GM12873 (cell line): Measurements from ENCODE around the gene PLA2G7.

Source experiments
- TF ChIP-seq, protein P1 (sequence below): IDR thresholded peaks from 2 replicates; pipeline ENCODE4 v1.5.1; 2012; ENCODE audit warnings: low read depth, mild to moderate bottlenecking, moderate library complexity, low read length, control low read depth; ENCODE audit not compliant: insufficient read depth; ENCODE audit errors: missing control alignments

PLA2G7 gene

DNA sequence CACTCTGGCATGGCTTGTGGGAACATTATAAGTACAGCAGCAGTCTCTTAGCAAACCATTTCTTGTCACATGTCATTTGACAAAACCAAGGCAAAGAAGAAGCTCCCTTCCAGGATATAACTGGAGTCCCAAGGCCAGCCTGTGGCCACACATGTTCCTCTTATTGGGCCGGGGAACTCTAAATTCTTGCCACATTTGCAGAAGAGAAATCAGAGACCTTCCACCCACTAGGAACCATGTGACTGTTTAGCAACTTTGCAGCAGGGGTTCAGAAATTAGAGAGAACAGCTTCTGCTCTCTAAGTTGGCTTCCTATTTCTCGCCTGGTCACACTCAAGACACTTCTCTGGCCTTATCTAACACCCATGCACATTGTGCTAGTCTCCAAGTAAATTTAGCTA, 37.6 kb upstream of the PLA2G7 start:
- TF ChIP-seq, protein P1, sequence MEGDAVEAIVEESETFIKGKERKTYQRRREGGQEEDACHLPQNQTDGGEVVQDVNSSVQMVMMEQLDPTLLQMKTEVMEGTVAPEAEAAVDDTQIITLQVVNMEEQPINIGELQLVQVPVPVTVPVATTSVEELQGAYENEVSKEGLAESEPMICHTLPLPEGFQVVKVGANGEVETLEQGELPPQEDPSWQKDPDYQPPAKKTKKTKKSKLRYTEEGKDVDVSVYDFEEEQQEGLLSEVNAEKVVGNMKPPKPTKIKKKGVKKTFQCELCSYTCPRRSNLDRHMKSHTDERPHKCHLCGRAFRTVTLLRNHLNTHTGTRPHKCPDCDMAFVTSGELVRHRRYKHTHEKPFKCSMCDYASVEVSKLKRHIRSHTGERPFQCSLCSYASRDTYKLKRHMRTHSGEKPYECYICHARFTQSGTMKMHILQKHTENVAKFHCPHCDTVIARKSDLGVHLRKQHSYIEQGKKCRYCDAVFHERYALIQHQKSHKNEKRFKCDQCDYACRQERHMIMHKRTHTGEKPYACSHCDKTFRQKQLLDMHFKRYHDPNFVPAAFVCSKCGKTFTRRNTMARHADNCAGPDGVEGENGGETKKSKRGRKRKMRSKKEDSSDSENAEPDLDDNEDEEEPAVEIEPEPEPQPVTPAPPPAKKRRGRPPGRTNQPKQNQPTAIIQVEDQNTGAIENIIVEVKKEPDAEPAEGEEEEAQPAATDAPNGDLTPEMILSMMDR, result no peak

DNA sequence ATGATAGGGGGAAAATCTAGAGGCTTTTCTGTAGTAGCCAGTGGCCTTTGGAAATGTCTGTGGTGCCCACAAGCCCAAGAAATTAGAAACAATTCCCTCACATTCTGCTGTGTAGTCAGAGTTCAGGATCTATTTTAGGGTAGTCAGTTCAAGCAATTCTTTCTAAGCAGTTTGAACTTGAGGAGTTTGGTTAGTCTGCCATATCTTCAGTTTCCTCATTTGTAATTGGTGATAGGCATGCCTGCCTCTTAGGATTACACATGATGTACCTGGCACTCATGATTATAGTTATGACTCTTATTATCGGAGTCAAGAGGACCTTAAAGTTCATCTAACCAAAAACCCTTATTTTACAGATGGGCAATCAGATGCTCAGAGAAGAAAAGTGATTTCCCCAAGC, 36.8 kb upstream of the PLA2G7 start:
- TF ChIP-seq, protein P1, result no peak

DNA sequence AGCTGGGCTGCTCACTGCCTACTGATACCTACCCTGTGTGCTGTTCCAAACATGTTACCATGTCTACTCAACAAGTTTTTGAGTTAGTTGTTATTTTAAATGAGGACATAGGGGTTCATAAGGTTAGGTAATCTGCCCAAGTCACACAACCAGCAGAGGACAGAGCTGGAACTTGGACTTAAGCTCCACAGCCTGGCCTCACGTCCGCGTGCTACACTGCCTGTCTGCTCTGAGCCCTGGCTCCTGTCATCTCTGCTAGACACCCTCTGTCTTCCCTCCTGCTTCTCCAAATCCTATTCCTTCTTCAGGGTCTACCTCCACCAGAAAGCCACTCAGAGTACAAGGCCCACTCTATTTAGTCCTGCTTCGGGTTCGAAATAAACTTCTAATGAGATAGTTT, 29.8 kb upstream of the PLA2G7 start:
- TF ChIP-seq, protein P1, result no peak

DNA sequence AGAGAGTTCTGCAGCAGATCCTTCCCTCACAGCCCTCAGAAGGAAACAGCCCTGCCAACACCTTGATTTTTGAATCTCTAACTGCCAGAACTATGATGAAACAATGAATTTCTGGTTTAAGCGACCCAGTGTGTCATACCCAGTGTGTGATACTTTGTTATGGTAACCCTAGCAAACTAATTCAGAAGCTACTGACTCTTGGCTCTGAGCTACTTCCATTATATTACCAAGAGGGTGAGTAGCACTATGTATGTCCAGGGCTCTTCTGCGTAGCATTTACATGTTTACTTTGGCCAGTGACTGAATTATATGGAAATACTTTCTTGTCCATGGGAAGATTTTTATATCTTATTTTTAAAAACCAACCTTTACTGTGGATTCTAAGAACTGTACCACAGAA, 28.3 kb upstream of the PLA2G7 start:
- TF ChIP-seq, protein P1, result no peak

DNA sequence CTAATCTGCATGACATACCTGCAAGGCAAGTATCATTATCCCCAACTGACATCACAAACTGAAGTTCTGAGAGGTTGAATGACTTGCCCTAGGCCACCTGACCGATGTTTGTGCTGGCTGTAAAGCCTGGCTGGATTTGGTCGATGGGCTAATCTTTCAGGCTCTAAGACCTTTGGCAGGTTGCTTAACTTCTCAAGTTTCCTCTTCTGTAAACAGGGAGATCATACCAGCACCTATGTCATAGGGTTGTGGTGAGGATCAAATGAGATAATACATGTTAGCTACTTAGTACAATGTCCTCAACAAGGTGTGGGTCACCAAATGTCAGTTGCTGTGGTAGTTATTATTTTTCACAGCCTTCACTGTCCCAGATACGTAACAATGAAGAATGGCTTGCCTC, 25.8 kb upstream of the PLA2G7 start:
- TF ChIP-seq, protein P1, result no peak

DNA sequence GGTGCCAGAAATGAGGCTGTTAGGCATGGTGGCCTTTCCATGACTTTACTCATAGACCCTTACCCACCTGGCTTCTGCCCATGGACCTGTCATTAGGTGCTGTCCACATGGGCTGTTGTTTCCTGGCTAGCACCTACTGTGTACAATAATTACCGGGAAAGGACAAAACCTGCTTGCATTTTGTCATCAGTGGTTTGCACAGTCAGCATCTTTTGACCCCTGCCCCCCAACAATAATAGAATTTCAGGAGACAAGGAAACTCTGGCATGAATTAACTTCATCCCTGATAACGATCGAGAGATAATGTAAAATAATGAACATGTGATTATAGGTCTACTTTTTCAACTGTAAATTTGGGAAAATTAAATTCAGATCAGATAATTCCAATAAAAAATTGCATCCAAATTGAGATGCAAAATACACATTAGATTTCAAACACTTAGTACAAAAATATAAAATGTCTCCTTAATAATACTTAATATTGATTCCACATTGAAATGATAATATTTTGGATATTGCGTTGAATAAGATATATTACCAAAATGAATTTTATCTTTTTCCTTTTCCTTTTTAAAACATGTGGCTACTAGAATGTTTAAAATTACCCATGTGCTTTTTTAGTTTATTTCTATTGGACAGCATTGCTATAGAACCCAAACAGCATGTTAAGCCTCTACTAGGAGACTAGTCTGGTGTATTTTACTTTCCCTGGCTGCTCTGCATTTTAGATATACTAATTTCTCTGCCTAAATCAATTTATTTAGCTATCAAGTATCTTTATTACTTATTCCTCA, 24.0 kb upstream of the PLA2G7 start:
- TF ChIP-seq, protein P1, result no peak

DNA sequence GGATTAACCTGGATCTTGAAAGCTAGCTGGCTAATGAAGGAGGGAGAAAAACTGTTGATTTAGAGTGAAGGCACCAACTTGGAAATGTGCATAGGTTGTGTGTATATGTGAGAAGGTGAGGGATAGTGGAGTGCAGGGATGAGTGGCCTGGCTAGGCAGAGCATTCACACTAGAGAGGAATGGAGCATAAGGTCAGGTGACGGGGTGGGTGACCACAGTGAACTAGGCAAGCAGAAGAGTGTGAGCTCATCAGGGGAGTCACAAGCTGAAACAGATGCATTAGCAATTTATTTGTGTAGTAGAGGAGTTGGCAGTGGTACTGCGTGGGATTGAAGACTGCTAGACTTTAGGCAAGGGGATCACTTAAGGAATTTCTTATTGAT, 22.0 kb upstream of the PLA2G7 start:
- TF ChIP-seq, protein P1, result no peak
